Endodermal cell (in vitro differentiated cells): ENCODE results near the gene TGIF1. TPM values are rescaled to one million over a fixed set of nuclear protein-coding genes. Genes with fewer than 3 reads are reported as not detected.
"Not testable (repeated sequence)": the region's sequence is repeated elsewhere in the genome, so short reads cannot be mapped to it uniquely, and the experiment has no call there.

Experiments used
- DNase-seq: peaks from one replicate; pipeline ENCODE4 v3.0.0-alpha.2; 2017
- H3K27ac ChIP-seq: 2 replicates; pipeline ENCODE4 v1.5.1; 2013; ENCODE audit warnings: mild to moderate bottlenecking, low read depth, low read length, moderate library complexity
- H3K27me3 ChIP-seq: 2 replicates; pipeline ENCODE4 v1.6.1; 2013; ENCODE audit warnings: mild to moderate bottlenecking, low read length, moderate library complexity; ENCODE audit not compliant: insufficient read depth, control insufficient read depth, poor library complexity, severe bottlenecking
- H3K36me3 ChIP-seq: 2 replicates; pipeline ENCODE4 v1.7.0; 2013; ENCODE audit warnings: mild to moderate bottlenecking, low read length, moderate library complexity; ENCODE audit not compliant: control insufficient read depth, insufficient read depth
- H3K4me1 ChIP-seq: one replicate; pipeline ENCODE4 v1.7.0; 2013; ENCODE audit warnings: low read length; ENCODE audit not compliant: control insufficient read depth, insufficient read depth
- H3K4me3 ChIP-seq: 2 replicates; pipeline ENCODE4 v1.5.1; 2013; ENCODE audit warnings: mild to moderate bottlenecking, low read length, moderate library complexity
- H3K9ac ChIP-seq: 2 replicates; pipeline ENCODE4 v1.6.1; 2013; ENCODE audit warnings: mild to moderate bottlenecking, low read length, moderate library complexity; ENCODE audit not compliant: poor library complexity, severe bottlenecking; ENCODE audit errors: extremely low read depth
- H3K9me3 ChIP-seq: 2 replicates; pipeline ENCODE4 v1.6.1; 2013; ENCODE audit warnings: mild to moderate bottlenecking, low read length, moderate library complexity; ENCODE audit not compliant: control insufficient read depth
- H3K27ac Mint-ChIP-seq: 2 replicates; pipeline ENCODE4 v1.8.0; 2020; ENCODE audit warnings: mixed read lengths
- H3K27me3 Mint-ChIP-seq: 2 replicates; pipeline ENCODE4 v1.8.0; 2021; ENCODE audit warnings: mild to moderate bottlenecking, mixed read lengths; ENCODE audit not compliant: insufficient read depth
- H3K36me3 Mint-ChIP-seq: 2 replicates; pipeline ENCODE4 v1.8.0; 2020; ENCODE audit warnings: low read depth, mixed read lengths
- H3K4me1 Mint-ChIP-seq: 2 replicates; pipeline ENCODE4 v1.8.0; 2020; ENCODE audit warnings: mixed read lengths
- H3K4me3 Mint-ChIP-seq: 2 replicates; pipeline ENCODE4 v1.8.0; 2020; ENCODE audit warnings: mild to moderate bottlenecking, moderate library complexity, mixed read lengths
- H3K9me3 Mint-ChIP-seq: 2 replicates; pipeline ENCODE4 v1.8.0; 2020; ENCODE audit warnings: mild to moderate bottlenecking, mixed read lengths
- WGBS, 2 experiments: methylation state at CpG; one replicate each; pipeline versions ENCODE4 v1.1.5 to v1.1.7; 2013; ENCODE audit warnings: missing lambda C conversion rate in 2 of 2, mixed read lengths in 1 of 2; ENCODE audit not compliant: insufficient coverage in 1 of 2, insufficient read length in 1 of 2; 5-methylcytosine and 5-hydroxymethylcytosine counted together
- total RNA-seq, 2 donors: library from RNA; stranded (reverse); fragmentation: NEBNext Ultra II Directional in 1 of 2; extraction: Animal tissue kit (Norgen Biotek cat#: 25700) in 1 of 2; gene quantifications; 2 replicates in 1 of 2; 3 replicates in 1 of 2; pipeline ENCODE4 v1.2.1, GENCODE V29; 2021
- TF ChIP-seq, protein P1 (sequence below): fragments of 200-600 bp; sonication (generic); conservative IDR thresholded peaks from 2 replicates; pipeline ENCODE4 v1.5.0; 2021; ENCODE audit warnings: antibody characterized with exemption, mild to moderate bottlenecking

The TGIF1 gene
- total RNA-seq, 2 donors from 2014 or later = 417 to 575 TPM

DNA sequence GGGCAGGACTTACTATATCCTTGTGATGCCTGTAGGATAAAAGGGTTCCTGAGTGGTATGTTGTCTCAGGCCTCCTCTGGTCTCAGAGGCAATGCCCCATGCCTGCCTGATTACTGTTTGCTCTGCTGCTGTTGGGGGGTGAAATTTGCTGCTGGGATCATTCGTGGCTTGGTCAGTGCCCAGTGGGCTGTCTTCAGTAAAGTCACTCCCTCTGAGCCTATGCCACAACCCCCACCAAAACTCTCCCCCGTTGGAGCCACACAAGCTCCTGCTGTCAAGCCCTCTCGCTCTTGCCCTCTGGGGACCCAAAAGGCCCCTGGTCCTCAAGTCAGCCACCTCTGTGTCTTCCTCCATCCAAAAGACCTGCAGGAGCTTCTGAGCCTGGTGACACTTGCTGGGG is 38.6 kb upstream of the TGIF1 start:
- Histone ChIP-seq H3K36me3 (no peaks in the 10 kb centered on the region), H3K4me3 (no peak overlapping the region), H3K27me3 (no peaks in the 10 kb centered on the region), H3K4me1 (no peaks in the 10 kb centered on the region), H3K27ac (no peak overlapping the region), H3K9me3 (no peaks in the 10 kb centered on the region), H3K9ac (no peak overlapping the region)
- no peaks in the 10 kb centered on the region for H3K4me1 Mint-ChIP-seq
- no peak for DNase-seq
- no peaks in the 10 kb centered on the region for H3K36me3 Mint-ChIP-seq
- TF ChIP-seq, protein P1, sequence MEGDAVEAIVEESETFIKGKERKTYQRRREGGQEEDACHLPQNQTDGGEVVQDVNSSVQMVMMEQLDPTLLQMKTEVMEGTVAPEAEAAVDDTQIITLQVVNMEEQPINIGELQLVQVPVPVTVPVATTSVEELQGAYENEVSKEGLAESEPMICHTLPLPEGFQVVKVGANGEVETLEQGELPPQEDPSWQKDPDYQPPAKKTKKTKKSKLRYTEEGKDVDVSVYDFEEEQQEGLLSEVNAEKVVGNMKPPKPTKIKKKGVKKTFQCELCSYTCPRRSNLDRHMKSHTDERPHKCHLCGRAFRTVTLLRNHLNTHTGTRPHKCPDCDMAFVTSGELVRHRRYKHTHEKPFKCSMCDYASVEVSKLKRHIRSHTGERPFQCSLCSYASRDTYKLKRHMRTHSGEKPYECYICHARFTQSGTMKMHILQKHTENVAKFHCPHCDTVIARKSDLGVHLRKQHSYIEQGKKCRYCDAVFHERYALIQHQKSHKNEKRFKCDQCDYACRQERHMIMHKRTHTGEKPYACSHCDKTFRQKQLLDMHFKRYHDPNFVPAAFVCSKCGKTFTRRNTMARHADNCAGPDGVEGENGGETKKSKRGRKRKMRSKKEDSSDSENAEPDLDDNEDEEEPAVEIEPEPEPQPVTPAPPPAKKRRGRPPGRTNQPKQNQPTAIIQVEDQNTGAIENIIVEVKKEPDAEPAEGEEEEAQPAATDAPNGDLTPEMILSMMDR = no peak
- 90 to 100% methylated on average over 1 to 3 of the region's 3 CpGs for WGBS, 2 experiments
- H3K27ac Mint-ChIP-seq = no peak overlapping the region
- no peaks in the 10 kb centered on the region for H3K27me3 Mint-ChIP-seq
- H3K4me3 Mint-ChIP-seq = no peak overlapping the region
- H3K9me3 Mint-ChIP-seq = no peaks in the 10 kb centered on the region

DNA sequence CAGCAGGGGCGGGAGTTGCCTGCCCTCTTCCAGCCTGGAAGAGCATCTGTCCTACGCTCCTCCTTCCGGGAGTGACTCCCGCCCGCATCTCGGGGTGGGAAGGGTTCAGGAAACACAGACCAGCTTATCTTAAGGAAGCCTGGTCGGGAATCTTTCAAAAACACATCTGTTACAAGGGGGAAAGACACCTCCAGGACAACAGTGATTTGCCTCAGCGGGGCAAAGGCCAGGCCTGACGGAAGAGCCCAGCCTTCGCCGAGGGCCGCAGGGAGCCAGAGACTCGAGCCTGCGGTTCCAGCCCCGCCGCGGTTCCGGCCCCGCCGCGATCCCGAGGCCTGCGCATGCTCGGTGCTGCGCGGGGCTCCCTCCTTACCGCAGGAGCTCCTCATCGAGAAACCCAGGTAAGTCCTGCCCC is 38.1 kb upstream of the TGIF1 start:
- Histone ChIP-seq H3K36me3 (no peaks in the 10 kb centered on the region), H3K9me3 (no peaks in the 10 kb centered on the region), H3K9ac (no peak overlapping the region), H3K4me3 (no peak overlapping the region), H3K4me1 (no peaks in the 10 kb centered on the region), H3K27me3 (no peaks in the 10 kb centered on the region), H3K27ac (no peak overlapping the region)
- no peaks in the 10 kb centered on the region for H3K27me3 Mint-ChIP-seq
- peak; percentile 54 for DNase-seq
- 94 to 98% methylated on average over 8 to 28 of the region's 28 CpGs for WGBS, 2 experiments
- no peaks in the 10 kb centered on the region for H3K4me1 Mint-ChIP-seq
- TF ChIP-seq, protein P1 = no peak
- H3K4me3 Mint-ChIP-seq = peak overlapping the region; percentile 32
- no peaks in the 10 kb centered on the region for H3K9me3 Mint-ChIP-seq
- H3K36me3 Mint-ChIP-seq = no peaks in the 10 kb centered on the region
- no peak overlapping the region for H3K27ac Mint-ChIP-seq

DNA sequence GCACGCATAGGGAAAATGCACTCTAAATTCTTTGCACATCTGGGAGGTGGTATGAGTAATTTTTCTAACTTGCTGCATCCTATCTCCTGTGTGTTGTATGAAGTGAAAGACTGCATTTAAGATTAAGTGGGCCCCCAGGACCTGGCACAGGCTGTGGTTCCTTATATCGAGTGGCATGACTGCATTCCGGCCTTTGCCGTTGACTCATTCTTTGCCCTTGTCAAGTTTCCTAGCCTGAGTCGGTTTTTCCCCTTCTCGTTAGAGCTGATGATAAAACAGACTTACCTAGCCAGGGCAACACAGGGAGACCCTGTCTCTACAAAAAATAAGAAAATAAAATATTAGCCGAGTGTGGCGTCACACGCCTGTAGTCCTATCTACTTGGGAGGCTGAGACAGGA is 37.4 kb upstream of the TGIF1 start:
- H3K9me3 Mint-ChIP-seq, DNase-seq, H3K4me3 ChIP-seq, H3K4me1 Mint-ChIP-seq, H3K27me3 Mint-ChIP-seq, H3K27ac Mint-ChIP-seq, H3K36me3 Mint-ChIP-seq, H3K27me3 ChIP-seq, H3K27ac ChIP-seq, H3K9ac ChIP-seq, H3K4me1 ChIP-seq, H3K36me3 ChIP-seq, H3K9me3 ChIP-seq, H3K4me3 Mint-ChIP-seq: not testable (repeated sequence)
- WGBS, 2 experiments = 88 to 92% methylated on average over 8 to 9 of the region's 9 CpGs

DNA sequence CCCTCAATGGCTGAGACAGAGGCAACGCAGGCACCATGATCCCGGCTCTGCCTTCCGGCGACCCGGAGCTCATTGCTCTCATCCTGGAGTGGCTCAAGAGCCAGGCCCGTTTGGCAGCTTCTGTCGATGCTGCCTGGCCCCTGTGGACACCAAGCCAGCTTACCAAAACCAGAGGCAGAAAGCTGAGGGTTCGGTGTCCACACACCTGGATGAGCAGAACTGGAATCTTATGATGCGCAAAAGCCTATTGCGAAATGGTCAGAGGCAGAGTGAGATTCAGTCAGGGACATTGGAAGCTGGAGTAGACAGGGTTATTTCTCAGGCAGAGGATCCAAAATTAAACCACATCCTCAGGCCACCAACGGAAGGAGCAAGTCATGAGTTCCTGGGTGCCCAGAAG is 34.9 kb upstream of the TGIF1 start:
- 94 to 95% methylated on average over 11 of the region's 11 CpGs for WGBS, 2 experiments
- H3K9me3 Mint-ChIP-seq = no peaks in the 10 kb centered on the region

More for the DNA sequence above, 34.9 kb upstream of the TGIF1 start:
- H3K27ac Mint-ChIP-seq = no peak overlapping the region
- Histone ChIP-seq H3K9ac (no peak overlapping the region), H3K4me1 (no peaks in the 10 kb centered on the region), H3K4me3 (no peak overlapping the region), H3K27me3 (no peaks in the 10 kb centered on the region), H3K9me3 (no peaks in the 10 kb centered on the region), H3K27ac (no peak overlapping the region), H3K36me3 (no peaks in the 10 kb centered on the region)
- no peaks in the 10 kb centered on the region for H3K27me3 Mint-ChIP-seq
- TF ChIP-seq, protein P1 = no peak
- DNase-seq = no peak
- H3K36me3 Mint-ChIP-seq = no peaks in the 10 kb centered on the region
- H3K4me1 Mint-ChIP-seq = no peaks in the 10 kb centered on the region
- H3K4me3 Mint-ChIP-seq = no peak overlapping the region
